GM21529 (cell line): ENCODE results near the gene ANAPC5.
"Not testable (repeated sequence)": the region's sequence is repeated elsewhere in the genome, so short reads cannot be mapped to it uniquely, and the experiment has no call there.

Source experiments
- ATAC-seq: cut with Tn5 transposase; IDR thresholded peaks from one replicate; pipeline ENCODE4 v1.9.1; 2021; ENCODE audit not compliant: unreplicated experiment

The ANAPC5 gene, protein sequence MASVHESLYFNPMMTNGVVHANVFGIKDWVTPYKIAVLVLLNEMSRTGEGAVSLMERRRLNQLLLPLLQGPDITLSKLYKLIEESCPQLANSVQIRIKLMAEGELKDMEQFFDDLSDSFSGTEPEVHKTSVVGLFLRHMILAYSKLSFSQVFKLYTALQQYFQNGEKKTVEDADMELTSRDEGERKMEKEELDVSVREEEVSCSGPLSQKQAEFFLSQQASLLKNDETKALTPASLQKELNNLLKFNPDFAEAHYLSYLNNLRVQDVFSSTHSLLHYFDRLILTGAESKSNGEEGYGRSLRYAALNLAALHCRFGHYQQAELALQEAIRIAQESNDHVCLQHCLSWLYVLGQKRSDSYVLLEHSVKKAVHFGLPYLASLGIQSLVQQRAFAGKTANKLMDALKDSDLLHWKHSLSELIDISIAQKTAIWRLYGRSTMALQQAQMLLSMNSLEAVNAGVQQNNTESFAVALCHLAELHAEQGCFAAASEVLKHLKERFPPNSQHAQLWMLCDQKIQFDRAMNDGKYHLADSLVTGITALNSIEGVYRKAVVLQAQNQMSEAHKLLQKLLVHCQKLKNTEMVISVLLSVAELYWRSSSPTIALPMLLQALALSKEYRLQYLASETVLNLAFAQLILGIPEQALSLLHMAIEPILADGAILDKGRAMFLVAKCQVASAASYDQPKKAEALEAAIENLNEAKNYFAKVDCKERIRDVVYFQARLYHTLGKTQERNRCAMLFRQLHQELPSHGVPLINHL

DNA sequence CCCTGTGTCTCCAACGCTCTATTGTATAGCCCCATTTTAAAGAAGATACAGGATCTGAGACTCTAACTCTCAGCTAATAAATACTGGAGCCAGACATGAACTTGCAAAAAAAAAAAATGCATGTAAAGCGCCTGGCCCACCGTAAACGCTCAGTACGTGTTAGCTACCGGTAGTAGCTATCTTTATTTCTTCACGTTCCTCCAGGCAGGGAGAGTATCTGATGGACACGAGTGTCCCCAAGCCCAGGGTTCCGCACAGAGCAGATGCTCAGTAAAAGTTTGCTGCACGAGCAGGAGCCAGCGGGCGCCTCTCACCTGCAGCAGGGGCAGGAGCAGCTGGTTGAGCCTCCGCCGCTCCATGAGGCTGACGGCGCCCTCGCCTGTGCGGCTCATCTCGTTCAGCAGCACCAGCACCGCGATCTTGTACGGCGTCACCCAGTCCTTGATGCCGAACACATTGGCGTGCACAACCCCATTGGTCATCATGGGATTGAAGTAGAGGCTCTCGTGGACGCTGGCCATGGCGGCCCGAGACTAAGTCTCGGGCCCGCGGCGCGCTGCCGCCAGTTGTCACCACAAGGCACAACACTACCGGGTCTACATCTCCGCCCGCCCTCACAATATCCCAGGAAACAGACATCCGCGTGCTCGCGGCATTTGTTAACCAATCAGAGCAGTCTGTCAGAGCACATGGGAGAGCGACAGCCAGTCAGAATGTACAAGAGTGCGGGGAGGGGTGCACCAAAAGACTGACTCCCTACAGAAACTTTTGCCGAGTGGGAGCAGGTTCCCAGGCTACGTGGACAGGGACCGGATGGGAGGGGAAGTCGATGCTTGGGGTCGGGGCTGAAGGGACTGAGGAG is at the start of gene ANAPC5:
Gene ANAPC5 (minus strand): TSS at position 592 of the 862 bp plus-strand sequence. CDS start 71 bp downstream, at position 521.
- ATAC-seq = peak; percentile 97

DNA sequence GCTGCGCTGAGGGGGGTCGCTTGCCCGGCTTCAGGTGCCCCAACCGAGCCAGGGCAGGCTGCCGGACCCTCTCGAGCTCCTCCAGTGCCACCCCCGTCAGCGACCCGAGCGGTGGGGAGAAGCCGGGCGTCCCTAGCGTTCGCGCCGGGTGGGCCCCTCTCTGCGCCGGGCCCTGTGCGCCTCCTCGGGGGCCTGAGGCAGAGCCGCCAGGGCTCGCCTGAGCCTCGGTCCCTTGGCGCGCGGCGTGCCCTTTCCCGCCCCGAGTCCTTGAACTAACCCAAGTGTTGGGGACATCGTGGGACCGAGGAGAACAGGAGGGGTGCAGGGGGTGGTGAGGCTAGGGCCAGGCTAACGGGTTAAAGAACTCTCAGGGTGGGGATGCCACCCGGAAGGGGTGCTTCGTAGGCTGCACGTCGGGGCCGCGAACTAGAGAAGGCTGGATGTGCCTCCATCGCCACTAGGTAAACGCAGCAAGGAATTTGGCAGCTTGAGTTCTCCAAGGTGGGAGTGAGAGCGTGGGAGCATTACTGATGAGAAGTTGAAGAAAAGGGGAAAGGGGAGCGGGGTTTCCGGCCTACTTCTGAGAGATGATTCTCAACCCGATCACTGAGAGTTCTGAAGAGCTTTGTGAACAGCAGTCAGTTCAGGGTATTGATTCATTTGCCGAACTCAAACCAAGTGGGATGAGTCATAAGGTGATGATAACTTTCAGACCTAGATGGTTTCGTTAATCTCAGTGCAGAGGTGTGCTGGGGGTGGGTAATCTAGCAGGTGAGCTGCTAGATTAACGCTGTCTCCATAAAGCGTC is 48.3 kb upstream of the ANAPC5 start:
- ATAC-seq = peak; percentile 41

DNA sequence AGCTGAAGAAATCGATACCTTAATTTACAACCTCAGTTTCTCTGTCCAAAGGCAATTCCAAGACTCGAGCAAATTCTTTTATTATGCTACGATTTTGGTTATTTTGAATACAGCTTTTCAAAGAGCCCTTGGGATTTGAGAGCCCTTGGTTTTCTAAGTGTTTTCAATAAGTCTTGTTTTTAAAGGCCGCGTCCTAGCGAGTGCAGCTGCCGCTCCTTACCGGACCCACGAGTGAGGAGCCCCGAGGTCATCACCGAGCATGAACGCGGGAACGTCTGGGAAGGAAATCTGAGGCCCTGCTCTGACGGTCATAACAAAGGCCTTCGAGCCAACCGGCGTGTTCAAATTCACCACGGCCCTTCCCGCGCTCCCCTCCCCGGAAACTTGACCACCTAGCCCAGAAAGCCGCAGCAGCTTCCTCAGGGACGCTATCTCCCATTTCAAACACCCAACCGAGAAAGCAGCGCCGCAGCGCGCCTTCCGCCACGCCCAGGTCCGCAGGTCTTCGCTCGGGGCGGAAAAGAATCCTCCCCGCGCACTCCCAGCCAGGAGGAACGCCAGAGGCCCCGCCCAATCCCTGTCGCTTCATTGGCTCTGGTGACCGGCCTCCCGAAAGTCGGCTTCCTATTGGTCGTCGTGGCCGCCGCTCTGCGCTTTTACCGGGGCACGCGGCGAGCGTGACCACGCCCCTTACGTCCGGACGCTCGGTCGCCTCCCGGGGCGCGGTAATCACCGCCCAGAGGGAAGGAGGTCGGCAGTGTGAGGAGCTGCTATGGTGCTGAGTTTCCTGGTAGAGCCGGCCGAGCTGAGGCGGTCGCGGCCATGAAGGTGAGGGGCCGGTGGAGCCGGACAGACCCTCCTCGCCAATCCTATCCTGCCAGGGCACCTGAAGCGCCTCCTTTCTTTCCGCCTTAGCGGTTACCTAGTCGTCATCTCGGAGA is 47.5 kb upstream of the ANAPC5 start, which contains the start of gene RNF34:
Gene RNF34 (plus strand): TSS at position 728 of the 941 bp plus-strand sequence. CDS start 95 bp downstream, at position 823.
- ATAC-seq = peak; percentile 90

DNA sequence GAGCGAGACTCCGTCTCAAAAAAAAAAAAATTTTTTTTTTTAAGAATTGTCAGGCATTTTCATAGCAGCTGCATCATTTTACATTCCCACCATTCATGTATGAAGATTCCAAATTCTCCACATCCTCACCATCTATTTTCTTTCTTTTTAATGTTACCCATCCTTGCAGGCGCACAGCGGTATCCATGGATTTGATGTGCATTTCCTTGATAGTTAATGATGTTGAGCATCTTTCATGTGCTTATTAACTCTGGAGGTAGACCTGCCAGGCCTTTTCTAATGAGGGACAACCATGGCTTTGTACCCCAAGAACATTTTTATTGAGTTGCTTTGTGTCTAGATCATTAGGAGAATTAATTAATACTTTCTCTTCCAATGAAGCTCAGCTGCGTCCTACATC is 46.1 kb upstream of the ANAPC5 start:
- ATAC-seq = no peak

DNA sequence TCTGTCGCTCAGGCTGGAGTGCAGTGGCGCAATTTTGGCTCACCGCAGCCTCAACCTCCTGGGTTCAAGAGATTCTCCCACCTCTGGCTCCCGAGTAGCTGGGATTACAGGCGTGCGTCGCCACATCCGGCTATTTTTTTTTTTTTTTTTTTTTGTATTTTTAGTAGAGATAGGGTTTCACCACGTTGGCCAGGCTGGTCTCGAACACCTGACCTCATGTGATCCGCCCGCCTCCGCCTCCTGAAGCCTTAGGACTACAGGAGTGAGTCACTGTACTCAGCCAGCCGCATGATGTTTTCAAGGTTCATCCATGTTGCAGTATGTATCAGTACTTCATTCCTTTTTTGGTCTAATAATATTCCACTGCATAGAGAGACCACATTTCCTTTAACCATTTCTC is 45.3 kb upstream of the ANAPC5 start:
- ATAC-seq = no peak

DNA sequence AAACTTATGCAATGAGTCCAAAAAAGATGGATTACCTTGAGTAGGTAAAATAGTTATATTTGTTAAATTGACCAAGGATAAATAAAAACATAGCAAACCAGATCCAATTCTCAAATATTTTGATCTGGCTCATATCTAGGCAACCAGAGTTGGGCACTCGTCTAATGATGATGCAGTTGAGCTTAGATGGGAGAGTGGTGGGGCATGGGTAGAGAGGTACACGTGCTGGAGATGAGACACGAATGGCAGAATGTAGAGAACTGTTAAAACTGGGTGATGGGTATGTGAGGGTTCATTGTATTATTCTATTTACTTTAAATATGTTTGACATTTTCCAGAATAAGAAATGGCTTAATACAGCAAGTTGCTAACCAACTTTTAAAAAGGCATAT is 40.1 kb upstream of the ANAPC5 start:
- no peak for ATAC-seq

DNA sequence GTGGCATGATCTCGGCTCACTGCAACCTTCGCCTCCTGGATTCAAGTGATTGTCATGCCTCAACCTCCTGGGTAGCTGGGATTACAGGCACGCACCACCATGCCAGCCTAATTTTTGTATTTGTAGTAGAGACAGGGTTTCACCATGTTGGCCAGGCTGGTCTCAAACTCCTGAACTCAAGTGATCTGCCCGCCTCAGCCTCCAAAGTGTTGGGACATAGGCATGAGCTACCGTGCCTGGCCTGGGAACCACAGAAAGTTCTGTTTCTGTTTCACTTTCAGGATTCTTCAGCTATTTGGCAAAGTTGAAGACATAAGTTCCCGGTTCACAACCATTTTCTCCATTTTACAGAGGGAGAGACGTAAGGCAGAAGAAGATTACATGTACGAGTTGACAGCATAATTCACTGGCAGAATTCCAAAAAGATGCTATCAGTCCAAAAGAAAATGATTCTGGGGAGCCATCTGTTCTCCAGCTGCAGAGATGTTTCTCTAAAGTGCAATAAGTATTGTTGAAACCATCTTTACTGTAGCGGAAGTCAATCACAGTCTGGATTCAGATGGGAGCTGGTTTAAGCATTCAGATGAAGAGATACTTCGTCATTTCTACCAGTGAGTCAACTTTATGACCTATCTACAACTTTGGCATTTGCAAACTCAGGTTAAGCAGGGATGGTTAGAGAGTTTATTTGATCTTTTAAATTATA is 39.6 kb upstream of the ANAPC5 start:
- ATAC-seq = peak; percentile 62

DNA sequence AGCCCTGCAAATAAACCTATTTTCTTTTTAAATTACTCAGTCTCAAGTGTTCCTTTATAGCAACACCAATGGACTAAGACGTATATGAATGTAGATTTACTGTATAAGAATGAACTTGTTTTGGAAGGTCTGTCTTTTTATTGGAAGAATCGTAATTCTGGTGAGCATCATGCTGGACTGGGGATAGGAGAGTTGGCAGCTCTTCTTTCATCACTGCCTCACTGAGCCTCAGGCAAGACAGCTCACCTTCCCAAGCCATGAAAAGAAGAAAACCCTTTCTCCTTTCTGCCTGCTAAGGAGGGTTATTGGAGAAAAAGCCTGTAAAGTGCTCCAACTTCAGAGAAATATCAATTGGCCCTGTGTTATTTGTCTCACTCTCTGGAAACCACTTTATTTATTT is 38.6 kb upstream of the ANAPC5 start:
- no peak for ATAC-seq

DNA sequence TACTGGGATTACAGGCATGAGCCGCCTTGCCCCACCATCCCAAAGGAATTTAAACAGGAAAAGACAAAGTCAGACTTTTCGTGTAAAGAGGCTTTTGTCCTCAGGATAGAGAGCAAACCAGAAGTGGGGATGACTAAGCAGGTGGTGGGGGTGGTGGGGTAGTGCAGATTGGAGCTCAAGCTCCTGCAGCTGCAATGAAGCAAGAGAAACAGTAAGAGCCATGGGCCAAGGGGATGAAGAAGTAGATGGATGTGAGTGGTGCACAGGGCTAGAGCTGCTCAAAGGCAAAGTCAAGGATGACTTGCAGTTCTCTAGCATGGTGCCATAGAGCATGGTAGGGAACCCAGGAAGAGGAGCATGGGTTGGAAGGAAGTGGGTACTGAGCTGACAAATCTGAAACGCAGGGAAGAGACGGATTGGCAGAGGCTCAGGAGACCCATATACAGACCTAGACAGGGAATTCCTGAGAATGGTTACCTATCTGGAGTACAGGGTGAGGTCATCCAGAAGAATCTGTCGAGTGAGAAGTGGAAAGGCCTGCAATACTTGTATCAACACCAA is 36.3 kb upstream of the ANAPC5 start:
- ATAC-seq = no peak

DNA sequence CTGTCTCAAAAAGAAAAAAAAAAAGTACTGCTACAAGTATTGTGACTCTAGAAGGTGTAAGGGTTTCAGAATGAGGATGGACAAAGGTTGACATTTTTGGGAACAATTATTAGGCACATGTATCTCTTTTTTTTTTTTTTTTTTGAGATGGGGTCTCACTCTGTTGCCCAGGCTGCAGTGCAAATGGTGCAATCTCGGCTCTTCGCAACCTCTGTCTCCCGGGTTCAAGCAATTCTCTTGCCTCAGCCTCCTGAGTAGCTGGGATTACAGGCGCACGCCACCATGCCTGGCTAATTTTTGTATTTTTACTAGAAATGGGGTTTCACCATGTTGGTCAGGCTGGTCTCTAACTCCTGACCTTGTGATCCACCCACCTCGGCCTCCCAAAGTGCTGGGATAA is 32.7 kb upstream of the ANAPC5 start:
- not testable (repeated sequence) for ATAC-seq

DNA sequence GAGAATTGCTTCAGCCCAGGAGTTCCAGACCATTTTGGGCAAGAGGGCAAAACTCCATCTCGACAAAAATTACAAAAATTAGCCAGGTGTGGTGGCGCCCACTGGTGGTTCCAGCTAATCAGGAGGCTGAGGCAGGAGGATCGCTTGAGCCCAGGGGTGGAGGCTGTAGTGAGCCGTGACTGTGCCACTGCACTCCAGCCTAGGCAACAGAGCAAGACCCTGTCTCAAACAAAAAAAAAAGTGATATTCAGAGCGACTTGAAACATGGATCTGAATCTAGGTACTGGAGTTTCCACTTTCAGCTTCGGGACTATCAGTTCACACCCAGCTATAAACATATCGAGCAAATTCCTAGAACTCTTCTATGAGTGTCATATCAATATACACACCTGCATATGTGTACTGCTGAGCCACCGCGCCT is 31.4 kb upstream of the ANAPC5 start:
- no peak for ATAC-seq

DNA sequence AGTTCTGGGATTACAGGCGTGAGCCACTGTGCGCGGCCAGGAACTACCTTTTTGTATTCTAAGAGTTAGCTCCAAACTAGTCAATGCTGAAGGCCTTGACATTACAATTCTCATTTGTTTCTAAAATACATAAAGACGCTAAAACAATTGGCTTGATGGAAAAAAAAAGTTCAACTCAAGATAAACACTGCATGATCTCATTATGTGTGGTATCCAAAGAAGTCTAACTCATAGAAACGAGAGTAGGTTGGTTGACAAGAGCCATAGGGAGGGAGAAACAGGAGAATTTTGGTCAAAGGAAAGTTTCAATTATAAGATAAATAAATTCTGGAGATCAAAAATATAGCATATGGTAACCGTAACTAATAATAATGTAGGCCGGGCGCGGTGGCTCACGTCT is 27.7 kb upstream of the ANAPC5 start:
- ATAC-seq = no peak

DNA sequence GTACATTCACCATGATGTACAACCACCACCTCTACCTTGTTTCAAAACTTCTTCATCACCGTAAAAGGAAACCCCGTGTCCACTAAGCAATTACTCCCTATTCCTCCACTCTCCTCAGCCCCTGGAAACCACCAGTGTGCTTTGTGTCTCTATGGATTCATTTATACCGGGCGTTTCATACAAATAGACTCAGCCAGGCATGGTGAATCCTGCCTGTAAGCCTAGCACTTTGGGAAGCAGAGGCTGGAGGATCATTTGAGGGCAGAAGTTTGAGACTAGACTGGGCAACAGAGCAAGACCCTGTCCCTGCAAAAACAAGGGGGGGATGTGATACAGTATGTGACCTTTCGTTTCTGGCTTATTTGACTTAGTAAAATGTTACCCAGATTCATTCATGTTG is 26.5 kb upstream of the ANAPC5 start:
- no peak for ATAC-seq

DNA sequence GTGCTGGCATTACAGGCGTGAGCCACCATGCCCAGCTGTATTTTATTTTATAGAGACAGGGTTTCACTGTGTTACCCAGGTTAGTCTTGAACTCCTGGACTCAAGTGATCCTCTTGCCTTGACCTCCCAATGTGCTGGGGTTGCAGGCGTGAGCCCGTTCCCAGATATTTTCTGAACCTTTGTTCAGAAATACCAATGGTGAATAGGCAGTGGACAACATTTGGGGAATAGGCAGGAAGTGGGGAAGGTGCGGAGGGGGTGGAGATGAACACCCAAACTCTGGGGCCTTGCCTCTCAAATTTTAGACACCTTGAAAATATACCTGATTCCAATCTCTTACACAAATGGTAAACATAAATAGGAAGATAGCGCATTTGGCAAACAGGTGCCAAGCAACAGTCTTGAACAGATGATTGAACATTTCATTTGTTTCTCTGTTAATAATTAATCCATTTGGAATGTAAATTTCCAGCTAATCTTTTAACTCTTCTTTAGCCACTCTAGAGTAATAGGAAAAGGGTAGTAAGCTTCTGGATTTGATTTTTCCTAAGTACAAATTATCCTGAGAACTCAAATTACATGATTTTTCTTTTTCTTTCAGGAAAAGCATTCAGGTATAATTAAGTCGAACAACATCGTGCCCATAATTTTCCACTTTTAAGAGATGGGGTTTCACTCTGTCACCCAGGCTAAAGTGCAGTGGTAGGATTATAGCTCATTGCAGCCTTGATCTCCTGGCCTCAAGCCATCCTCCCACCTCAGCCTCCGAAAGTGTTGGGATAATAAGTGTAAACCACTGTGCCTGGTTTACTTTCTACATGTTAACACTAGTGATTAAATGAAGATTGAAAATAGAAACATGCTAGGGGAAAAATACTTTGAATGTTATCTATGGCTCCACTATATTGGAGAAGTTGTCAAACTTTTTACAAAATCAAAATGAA is 24.8 kb upstream of the ANAPC5 start:
- ATAC-seq = no peak

DNA sequence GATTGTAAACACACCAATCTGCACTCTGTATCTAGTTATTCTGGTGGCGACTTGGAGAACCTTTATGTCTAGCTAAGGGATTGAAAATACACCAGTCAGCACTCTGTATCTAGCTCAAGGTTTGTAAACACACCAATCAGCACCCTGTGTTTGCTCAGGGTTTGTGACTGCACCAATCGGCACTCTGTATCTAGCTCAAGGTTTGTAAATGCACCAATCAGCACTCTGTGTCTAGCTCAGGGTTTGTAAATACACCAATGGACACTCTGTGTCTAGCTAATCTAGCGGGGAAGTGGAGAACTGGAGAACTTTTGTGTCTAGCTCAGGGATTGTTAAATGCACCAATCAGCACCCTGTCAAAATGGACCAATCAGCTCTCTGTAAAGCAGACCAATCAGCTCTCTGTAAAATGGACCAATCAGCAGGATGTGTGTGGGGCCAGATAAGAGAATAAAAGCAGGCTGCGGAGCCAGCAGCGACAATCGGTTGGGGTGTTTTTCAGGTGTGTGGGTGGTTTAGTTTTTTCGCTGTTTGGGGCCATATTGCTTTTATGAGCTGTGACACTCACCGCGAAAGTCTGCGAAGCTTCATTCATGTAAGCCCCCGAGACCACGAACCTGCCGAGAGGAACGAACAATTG is 22.9 kb upstream of the ANAPC5 start:
- ATAC-seq = not testable (repeated sequence)

DNA sequence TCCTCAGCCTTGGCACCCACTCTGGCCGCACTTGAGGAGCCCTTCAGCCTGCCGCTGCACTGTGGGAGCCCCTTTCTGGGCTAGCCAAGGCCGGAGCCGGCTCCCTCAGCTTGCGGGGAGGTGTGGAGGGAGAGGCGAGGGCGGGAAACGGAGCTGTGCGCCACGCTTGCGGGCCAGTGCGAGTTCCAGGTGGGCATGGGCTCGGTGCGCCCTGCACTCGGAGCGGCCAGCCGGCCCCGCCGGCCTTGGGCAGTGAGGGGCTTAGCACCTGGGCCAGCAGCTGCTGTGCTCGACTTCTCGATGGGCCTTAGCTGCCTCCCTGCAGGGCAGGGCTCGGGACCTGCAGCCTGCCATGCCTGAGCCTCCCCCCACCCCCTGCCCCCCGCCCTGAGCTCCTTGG is 22.1 kb upstream of the ANAPC5 start:
- ATAC-seq = not testable (repeated sequence)

DNA sequence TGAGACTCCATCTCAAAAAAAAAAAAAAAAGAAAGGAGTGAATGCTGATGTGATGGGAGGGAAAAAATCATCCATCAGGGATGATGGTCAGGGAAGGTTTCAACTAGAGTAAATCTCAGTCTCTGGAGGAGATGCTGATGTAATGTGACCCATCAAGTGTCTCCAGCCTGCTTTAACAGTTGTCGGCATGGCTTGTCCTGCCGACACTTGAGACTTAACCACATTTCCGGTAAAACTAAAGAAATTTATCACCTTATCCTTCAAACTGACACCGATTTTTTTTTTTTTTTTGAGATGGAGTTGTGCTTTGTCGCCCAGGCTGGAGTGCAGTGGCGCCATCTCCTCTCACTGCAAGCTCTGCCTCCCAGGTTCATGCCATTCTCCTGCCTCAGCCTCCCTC is 21.5 kb upstream of the ANAPC5 start:
- ATAC-seq = no peak
